Fibroblast of peridontal ligament (primary cell): Measurements from ENCODE around the gene KRT7.
"Not testable (repeated sequence)": the region's sequence is repeated elsewhere in the genome, so short reads cannot be mapped to it uniquely, and the experiment has no call there.

Experiments
- DNase-seq: peaks from one replicate; pipeline ENCODE4 v3.0.0-alpha.2; 2010; ENCODE audit errors: extremely low read depth

Gene KRT7

DNA sequence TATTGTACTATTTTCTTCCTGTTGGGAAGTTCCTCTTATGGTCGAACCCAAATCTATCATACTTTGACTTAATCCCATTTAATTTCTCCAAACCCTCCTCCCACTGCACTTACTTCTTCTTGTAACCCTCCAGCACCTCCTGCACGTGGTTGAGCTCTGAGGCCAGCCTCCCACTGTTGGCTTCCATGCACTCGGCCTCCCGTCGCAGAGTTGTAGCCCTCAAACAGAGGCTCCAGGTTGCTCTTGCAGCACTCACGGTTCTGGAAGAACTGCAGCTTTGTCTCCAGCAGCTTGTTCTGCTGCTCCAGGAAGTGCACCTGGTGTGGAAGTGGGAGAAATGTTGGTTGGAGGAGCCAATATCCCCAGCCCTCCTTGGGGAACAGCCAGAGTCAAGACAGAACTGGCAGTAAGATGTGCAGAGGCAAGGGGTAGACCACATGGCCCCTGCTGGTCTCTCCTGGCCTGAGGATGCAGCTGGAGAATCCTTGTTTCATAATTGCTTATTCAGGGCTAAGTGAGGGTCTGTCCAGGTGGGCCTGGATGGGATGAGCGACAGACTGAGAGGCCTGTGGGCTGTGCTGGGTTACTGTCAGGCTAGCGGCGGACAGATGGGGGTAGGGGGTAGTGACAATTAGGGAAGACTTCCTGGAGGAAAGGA, 23.0 kb downstream of the KRT7 start:
- DNase-seq, result no peak

DNA sequence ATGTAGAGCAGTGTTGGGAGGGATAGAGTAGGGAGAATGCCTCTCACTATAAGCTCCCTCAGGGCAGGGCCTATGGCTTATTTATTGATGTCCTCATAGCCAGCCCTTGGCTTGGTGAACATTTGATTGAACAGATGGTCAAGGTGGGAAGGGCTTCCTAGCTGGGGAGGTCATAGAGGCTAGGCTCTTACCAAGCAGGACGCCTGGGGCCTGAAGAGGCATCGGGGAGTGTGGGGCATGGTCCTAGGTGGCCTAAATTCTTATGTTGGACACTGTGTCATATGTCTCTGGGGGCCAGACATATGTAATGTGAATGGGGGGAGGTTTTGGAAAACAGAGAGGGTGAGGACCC, 23.5 kb downstream of the KRT7 start:
- no peak for DNase-seq

DNA sequence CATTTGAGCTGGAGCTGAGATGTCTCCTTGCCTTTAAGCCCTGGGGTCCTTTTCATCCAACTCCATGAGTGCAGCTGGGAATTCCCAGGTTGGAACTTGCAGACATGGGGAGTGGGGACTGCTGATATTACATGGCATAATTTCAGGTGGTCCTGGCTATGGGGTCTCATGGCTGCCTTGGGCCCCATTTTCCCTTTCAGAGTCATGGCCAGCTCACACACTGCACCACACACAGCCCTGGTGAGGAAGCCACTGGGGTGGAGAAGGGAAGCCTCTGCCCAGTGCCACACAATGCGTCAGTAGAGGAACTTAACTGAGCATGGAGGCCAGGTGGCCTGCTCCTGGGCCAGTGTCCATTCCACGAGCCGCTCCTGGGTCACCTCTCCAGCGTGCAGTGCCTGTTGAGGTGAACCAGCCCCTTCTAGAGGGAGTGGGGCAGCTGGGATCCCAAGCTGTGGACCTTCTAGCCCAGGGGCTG, 24.1 kb downstream of the KRT7 start:
- DNase-seq, result no peak

DNA sequence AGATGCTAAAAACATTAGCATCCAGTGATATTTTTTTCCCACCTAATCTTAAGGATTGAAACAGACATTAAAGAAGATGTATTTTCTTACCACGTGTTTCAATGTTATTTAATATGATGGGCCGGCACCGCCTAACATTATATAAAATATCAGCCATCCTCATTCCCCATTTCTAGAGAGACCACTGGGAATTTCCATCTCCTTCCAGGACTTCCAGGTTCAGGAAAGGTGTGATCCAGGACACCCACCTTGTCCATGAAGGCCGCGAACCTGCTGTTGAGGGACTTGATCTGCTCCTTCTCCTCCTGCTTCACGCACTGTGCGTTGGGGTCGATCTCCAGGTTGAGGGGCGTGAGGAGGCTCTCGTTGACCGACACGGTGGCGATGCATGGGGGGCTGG, 24.9 kb downstream of the KRT7 start:
- DNase-seq, result not testable (repeated sequence)

- DNase-seq, result no peak
Measured at GRCh38 chr12:52258335-52258901, 25.4 kb downstream of the KRT7 start.

DNA sequence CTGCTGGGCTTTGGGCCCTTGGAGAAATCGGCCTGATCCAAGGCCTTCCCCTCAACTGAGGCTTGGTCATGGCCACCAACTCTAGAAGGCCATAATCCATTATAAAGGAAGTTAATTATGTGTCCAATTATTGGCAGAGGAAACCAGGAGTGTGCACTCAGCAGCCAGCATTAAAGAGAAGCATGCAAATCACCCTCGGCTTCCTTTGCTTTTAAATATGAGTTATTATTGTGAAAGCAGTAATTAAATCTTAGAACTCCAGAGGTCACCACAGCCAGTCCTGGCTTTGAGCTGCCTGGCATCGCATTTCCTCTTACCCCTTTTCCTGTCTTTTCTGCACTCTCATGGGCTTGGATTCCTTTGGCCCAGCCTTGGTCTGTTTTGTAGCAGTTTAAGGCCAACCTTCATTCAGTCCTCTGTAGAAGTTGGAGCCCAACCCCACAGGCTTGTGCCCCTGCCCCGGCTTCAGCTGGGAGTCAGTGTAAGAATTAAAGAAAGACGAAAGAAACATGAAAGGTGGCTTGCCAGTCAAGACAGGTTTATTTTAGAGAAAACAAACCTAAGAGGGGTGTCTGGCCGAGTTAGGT, 26.7 kb downstream of the KRT7 start:
- DNase-seq, result peak; percentile 62

- peak; percentile 62 for DNase-seq
Measured at GRCh38 chr12:52260361-52261207, 27.5 kb downstream of the KRT7 start.

DNA sequence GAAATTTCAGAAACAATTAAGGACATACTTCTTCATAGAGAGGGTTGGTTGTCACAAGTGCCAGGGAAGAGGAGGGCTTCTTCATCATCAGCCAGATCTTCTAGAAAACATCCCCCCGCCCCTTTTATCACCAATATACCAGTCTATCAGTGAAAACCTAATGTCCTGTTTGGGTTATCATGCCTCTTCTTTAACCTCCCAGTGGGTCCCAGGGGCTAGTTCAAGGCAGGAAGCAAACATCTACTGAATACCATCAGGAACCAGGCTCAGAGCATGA, 28.1 kb downstream of the KRT7 start:
- no peak for DNase-seq

DNA sequence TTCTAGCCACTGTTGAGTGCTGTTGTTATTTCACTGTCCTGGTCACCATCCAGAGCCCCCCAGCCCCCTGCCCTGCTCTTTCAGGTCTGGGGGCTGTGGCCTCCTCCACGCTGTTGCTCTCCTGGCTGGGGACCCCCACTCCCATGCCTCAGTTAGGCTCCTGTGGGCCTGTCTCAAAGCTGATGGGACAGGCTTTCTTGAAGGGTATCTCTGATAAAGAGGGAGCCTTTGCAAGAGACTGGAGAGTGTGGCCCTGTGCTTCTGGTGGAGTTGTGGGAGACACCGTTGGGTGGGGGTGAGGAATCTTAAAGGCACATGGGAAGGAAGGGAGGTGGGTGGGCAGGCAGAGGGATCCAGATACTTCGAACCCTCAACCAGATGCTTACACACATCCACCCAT, 29.2 kb downstream of the KRT7 start:
- no peak for DNase-seq

GRCh38 chr12:52263761-52264434, 30.9 kb downstream of the KRT7 start:
- DNase-seq, result no peak

DNA sequence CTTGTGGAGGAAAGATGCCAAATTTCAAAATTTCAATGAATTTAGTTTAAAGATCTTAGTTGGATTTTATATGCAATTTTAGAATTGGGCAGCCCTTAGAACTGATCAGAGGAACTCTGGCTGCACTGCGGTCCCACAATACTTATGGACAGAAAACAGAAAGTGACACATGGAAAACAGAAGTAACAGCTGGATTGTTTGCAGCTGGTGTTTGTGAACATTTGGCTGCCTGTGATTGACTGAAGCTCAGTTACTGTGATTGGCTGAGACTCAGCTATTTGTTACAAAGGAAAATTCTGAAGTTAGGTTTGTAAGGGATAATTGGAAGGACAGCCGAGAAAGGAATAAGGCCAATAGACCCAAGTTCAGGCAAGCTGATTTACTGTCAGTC, 31.4 kb downstream of the KRT7 start:
- peak; percentile 39 for DNase-seq

- no peak for DNase-seq
Measured at GRCh38 chr12:52266514-52266913, 33.5 kb downstream of the KRT7 start.

- no peak for DNase-seq
Measured at GRCh38 chr12:52267266-52267665, 34.2 kb downstream of the KRT7 start.

- DNase-seq, result no peak
Measured at GRCh38 chr12:52267699-52268098, 34.7 kb downstream of the KRT7 start.

DNA sequence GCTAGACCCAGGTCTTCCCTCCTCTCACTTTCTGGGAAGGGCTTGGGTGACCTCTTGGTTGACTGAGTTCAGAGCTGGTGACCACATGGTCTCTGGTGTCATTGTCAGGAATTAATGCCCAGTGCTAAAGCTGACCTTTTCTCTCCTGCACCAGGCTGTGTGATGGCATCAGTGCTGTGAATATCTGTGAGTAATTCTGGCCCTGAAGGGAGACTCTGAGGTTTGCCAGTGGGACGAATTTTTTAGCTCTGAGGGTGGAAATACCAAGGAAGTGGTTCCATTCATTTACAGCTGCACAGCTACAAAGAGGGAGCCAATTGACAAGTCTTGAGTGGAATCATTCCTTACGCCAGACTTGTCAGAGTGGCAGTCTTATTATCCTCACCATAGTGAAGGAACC, 35.2 kb downstream of the KRT7 start:
- DNase-seq, result no peak

- no peak for DNase-seq
Measured at GRCh38 chr12:52270541-52271070, 37.6 kb downstream of the KRT7 start.

- no peak for DNase-seq
Measured at GRCh38 chr12:52271158-52271557, 38.1 kb downstream of the KRT7 start.

DNA sequence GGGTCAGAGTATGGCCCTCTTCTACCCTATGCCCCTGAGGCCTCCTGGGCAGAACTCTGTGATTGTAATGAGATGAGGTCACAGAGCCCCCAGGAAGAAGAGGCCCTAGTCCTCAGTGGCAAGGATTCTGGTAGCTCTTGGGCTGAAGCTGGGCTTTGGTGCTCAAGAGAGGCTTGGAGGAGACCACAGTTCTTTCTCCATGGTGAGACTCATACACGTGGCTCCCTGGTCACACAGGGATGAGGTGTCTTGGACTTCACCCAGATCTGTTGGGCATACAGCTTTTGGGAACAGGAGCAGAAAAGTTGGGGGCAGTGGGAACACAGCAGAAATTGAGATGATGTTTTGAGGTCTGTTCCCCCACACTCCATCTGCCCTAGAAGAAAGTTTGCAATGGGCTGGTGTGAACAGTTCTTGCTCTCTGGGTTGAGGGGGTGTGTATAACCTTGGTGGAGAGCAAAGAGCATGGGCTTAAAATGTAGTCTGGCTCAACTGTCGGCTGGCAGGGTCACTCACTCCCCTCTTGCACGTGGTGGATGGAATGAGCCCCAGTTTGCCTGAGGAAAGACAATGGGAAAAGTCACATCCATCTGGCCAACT, 41.6 kb downstream of the KRT7 start, which contains the start of gene KRT86:
Gene KRT86 (plus strand): TSS at position 125 of the 600 bp plus-strand sequence. CDS start 27,272 bp downstream, outside the sequence.
- no peak for DNase-seq

DNA sequence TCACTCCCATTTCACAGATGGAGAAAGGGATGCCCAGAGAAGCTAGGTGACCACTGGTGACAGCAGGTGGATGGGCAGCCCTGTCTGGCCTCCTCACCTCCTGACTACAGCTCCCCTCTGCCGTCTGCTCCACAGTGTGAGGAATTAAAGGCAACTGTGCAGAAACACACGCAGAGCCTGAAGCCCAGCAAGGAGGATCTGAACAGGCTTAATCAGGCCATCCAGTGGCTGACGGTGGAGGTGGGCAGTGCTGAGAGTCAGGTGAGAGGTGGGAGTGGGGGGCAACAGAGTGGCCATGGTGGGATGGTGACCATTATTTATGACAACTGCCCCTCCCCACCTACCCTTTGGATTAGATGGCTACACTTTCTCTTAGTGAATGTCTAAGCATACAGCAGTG, 42.6 kb downstream of the KRT7 start:
- no peak for DNase-seq

DNA sequence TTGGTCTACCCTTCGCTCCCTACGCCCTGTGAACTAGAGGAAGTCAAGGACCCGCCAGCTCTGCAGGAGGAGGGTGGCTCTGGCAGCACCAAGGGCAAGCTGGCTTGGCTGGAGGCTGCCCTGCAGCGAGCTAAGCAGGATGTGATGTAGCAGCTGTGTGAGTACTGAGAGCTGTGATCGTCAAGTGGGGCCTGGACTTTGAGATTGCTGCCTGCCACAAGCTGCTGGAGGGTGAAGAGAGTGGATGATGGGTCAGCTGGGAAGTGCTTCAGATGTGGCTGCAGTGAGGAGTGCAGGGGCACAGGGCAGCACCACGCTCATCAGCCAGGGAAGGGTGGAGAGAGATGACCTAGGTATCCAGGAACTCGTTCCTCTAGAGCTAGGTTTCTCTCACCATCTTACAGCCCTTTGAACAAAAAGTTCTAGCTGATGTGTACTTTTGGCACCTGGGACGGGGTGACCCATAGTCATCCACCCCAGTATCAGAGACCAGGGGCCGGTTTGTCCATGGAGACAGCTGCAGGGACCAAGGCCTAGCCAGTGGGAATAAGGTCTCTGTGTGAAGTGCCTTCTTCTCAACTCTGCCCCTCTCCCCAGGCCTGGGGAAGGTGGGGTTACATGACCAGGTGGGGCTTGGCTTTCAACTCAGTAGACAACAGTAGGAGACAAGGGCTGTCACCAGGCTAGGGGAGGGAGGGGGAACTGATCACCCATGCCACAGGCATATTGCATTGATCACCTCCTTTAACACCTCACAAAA, 44.6 kb downstream of the KRT7 start:
- DNase-seq, result no peak
